ENCODE results near the gene NAB2.

NAB2 gene

DNA sequence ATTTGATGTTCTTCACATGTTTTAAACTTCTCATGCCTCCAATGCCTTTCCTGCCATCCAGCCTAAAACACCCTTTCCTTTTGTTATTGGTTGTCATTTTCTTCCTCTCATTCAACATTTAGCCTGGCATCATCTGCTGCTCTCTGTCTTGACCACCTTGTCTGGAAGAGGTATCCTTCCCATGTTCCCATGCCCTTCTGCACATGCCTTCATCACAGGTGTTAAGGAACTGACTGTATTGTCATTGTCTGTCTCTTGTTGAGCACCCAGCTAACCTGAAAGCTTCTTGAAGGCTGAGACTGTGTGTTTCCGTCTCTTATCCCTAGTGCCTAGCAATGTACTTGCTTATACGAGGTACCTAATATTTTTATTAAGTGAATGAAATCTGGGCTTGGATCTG lies 34.9 kb downstream of the NAB2 start:
- Mint-ChIP-seq H3K4me3 (no peak overlapping the region), H3K36me3 (ENCODE audit: low read depth) (no peaks in the 10 kb centered on the region), H3K27me3 (ENCODE audit: low read depth, poor library complexity) (peaks cover 26% of the 10 kb centered on the region), H3K9me3 (peaks cover 5% of the 10 kb centered on the region), H3K27ac (no peak overlapping the region), H3K4me1 (peaks cover 15% of the 10 kb centered on the region)
- TF ChIP-seq, protein P1, sequence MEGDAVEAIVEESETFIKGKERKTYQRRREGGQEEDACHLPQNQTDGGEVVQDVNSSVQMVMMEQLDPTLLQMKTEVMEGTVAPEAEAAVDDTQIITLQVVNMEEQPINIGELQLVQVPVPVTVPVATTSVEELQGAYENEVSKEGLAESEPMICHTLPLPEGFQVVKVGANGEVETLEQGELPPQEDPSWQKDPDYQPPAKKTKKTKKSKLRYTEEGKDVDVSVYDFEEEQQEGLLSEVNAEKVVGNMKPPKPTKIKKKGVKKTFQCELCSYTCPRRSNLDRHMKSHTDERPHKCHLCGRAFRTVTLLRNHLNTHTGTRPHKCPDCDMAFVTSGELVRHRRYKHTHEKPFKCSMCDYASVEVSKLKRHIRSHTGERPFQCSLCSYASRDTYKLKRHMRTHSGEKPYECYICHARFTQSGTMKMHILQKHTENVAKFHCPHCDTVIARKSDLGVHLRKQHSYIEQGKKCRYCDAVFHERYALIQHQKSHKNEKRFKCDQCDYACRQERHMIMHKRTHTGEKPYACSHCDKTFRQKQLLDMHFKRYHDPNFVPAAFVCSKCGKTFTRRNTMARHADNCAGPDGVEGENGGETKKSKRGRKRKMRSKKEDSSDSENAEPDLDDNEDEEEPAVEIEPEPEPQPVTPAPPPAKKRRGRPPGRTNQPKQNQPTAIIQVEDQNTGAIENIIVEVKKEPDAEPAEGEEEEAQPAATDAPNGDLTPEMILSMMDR (IDR thresholded peaks at IDR 0.05), result no peak
- DNase-seq, result no peak

DNA sequence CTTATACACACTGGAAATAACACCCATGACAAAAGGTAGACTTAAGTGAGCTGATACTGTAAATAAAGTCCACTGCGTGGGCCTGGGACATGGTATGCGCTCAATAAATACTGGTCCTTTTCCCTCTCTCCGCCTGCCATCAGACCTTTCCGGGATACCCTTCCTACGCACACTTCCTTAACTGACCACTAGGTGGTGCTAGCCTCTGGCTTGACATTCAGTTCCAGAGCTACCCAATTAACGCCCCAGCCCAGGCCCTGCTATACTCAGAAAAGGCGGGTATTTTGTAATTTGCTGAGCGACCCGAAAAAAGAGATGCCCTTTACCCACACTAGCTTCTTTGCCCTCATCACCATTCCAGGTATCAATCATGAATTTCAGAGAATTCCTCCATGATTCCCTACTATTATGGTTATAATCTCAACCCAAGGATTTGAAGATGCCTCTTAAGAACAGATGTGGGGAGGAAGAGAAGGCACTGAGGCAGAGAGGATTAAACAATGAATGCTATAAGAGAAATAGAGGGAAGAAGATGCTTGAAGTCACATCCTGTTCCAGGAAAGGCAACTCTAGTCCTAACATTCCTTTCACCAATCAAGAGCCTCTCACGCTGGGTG lies 35.5 kb downstream of the NAB2 start:
- Mint-ChIP-seq H3K4me1 (peaks cover 15% of the 10 kb centered on the region), H3K36me3 (ENCODE audit: low read depth) (no peaks in the 10 kb centered on the region), H3K27ac (no peak overlapping the region), H3K9me3 (peaks cover 5% of the 10 kb centered on the region), H3K4me3 (no peak overlapping the region), H3K27me3 (ENCODE audit: low read depth, poor library complexity) (peaks cover 26% of the 10 kb centered on the region)
- DNase-seq, result peak; percentile 81
- TF ChIP-seq, protein P1 (IDR thresholded peaks at IDR 0.05), result peak; percentile 96

DNA sequence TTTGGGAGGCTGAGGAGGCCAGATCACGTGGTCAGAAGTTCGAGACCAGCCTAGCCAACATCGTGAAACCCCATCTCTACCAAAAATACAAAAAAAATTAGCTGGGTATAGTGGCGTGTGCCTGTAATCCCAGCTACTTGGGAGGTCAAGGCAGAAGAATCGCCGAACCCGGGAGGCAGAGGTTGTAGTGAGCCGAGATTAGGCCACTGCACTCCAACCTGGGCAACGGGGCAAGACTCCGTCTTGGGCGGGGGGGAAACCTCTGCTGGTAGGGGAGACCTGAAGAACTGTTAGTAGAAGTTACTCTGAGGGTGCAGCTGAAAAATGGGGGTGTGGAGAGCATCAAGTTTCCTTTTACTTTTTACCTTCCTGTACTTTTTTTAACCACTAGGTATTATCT lies 37.1 kb downstream of the NAB2 start:
- Mint-ChIP-seq H3K27ac (no peak overlapping the region), H3K9me3 (peaks cover 5% of the 10 kb centered on the region), H3K36me3 (ENCODE audit: low read depth) (no peaks in the 10 kb centered on the region), H3K27me3 (ENCODE audit: low read depth, poor library complexity) (peaks cover 33% of the 10 kb centered on the region), H3K4me3 (peak overlapping the region; percentile 90), H3K4me1 (peaks cover 31% of the 10 kb centered on the region)
- no peak for DNase-seq
- TF ChIP-seq, protein P1 (IDR thresholded peaks at IDR 0.05), result no peak

DNA sequence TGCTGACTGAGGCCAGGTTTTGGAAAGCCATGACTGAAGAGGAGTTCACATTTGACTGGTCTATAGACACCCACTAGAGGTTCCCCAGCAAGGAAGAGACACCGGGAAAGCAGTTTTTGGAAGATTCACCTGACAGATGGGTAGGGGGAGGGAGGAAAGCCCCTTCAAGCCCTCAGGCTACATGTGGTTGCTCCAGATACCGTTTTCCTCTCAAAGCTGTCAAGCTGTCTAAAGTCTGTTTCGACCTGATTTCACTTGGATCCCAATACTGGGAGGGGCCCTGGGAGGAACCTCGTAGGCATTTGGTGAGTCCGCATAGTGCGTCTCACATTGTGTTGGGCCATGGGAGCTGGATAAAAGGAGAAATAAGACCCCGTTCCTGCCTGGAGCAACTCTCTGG lies 37.6 kb downstream of the NAB2 start:
- DNase-seq, result no peak
- TF ChIP-seq, protein P1 (IDR thresholded peaks at IDR 0.05), result no peak
- Mint-ChIP-seq H3K4me3 (peak overlapping the region; percentile 90), H3K4me1 (peaks cover 36% of the 10 kb centered on the region), H3K9me3 (peaks cover 5% of the 10 kb centered on the region), H3K27me3 (ENCODE audit: low read depth, poor library complexity) (peaks cover 33% of the 10 kb centered on the region), H3K36me3 (ENCODE audit: low read depth) (no peaks in the 10 kb centered on the region), H3K27ac (no peak overlapping the region)

DNA sequence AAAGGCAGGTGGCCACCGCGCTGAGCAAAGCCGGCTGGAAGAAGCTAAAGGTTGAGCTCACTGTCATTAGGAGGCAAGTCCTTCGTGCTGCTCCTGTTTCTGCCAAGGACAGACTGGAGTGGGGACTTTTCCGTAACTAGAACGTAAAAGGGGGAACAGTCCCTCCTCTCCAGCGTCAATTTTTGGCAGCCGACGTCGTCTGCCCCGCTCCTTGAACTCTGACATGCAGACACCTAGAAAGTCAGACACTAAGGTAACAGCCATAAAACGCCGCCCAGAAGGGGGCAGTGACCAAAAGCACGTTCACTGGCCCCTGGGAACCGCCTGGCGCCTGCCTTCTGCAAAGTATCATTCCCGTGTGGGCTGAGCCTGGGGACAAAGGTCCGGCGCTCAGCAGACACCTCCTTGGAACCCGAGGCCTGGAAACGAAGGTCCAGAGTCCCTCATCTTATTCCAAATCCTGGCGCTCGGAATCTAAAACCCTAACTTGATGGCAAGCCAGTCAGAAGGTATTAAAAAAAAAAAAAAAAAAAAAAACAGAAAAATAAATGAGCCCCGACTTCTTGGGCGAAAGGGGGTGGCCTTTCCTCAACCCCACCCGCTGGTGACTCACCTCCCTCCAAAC lies 38.3 kb downstream of the NAB2 start:
- peaks cover 43% of the 10 kb centered on the region for H3K4me1 Mint-ChIP-seq
- H3K36me3 Mint-ChIP-seq (ENCODE audit: low read depth), result no peaks in the 10 kb centered on the region
- H3K27ac Mint-ChIP-seq, result peak overlapping the region; percentile 92
- peaks cover 33% of the 10 kb centered on the region for H3K27me3 Mint-ChIP-seq (ENCODE audit: low read depth, poor library complexity)
- peak overlapping the region; percentile 90 for H3K4me3 Mint-ChIP-seq
- peak; percentile 68 for DNase-seq
- TF ChIP-seq, protein P1 (IDR thresholded peaks at IDR 0.05), result no peak
- peaks cover 4% of the 10 kb centered on the region for H3K9me3 Mint-ChIP-seq

Measured in nephron progenitor cell (in vitro differentiated cells).